Stimulated activated CD8-positive, alpha-beta memory T cell treated with anti-CD3 and anti-CD28 coated beads, Interleukin-7, amount 100 ng/mL, for 4 hours (primary cell): ENCODE data around the gene PKP1.

Experiments used
- DNase-seq, 2 donors: peaks; one replicate each; pipeline ENCODE4 v3.0.0-alpha.2; 2020; ENCODE audit warnings: low read depth in 2 of 2

The PKP1 gene

GRCh38 chr1:201260236-201260590, 23.1 kb upstream of the PKP1 start:
- no peak for DNase-seq

- DNase-seq, result no peak
Observed at GRCh38 chr1:201260648-201261311, 22.5 kb upstream of the PKP1 start.

DNA sequence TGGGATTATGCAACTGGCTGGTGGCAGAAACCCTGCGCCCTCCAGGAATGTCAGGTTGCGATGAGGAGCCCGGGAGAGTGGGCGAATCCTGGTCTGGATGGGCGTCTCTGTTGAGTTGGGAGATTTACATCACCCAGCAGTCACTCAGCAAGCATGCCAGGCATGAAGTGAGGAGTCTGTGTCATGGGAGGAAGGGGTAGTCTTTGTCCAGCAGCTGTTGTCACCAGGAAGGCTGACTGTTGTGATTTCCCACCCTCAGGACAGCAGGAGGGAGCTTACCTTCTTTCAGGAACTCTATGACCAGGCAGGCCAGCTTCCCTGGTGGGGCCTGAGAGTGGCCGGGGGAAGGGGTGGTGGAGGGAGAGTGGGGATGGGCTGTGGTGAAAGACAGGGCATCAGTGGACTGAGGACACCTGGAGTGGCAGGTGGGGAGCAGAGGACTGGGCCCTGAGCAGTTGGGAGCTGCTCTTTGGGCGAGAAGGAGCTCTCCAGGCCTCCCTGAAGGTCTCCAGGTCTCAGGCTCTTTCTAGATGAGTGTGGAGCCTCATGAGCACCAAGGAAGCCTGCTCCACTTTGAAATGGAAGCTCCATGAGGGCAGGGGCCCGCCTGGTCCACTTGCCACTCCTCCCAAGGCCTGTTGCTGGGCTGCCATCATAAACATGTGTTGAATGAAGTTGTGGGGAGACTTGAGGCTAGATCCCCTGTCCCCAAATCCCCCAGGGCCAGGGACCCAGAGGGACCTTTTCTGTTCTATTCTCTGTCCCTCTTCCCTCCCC, 21.3 kb upstream of the PKP1 start:
- DNase-seq, result no peak

DNA sequence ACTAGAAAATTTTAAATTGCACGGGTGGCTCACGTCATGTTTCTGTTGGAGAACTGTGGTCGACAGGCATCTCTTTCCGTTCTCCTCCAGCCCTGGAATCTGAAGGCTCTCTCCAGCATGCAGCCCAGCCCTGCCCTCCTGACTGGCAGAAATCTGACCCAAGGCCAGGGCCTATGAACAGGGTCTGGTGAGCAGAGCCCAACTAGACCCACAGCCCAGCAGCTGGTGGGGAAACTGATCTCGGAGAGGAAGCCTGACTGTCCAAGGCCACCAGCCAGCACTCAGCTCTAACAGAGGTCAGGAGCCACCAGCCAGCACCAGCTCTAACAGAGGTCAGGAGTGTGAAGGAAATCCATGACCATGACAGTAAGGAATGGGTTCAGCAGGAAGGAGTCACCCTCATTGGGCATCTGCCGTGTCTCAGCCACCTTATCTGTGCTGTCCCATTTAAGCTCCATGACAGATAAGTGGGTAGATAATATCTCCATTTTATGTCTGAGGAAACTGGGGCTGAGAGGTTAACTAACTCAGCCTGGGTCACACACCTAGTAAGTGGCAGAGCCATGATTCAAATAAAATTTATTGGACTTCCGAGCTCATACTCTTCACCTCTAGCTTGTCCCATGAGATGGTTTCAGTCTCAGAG, 20.2 kb upstream of the PKP1 start:
- DNase-seq, result no peak

DNA sequence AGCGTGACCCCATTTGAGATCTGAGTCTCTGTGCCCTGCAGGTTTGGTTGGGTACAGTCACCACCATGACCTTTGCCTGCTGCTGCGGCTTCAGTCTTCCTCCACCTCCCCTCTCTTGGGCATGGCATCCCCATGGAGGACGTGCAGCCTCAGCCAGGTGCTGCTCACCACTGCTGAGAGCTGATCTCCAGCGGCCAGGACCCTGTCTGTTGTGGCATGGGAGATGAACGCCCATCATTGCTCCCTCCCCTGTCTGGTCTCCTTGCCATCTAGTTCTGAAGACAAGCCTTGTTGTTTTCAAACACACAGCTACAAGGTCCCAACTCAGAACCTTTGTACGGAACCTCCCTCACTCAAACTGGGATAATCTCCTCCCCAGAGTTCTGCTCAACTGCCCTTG, 19.2 kb upstream of the PKP1 start:
- DNase-seq, result no peak

- no peak for DNase-seq
Observed at GRCh38 chr1:201264554-201264953, 18.8 kb upstream of the PKP1 start.

DNA sequence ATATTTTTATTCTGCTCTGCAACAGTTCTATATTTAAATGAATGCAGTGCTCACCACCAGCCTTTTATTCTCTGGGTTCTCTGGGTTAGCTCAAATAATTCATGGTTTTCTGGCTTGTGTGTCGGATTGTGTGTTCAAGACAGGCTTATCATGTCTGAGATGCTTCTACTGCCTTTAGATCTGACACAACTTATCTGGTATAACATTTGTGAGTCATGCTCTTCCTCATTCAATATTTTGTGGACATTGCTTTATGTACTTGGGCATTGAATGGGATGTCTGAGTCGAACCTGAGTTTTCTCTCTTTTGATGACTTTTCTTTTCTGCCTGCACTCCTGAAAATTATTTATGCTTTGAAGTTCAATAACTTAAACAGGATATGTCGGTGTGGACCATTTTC, 17.6 kb upstream of the PKP1 start:
- DNase-seq, result no peak

DNA sequence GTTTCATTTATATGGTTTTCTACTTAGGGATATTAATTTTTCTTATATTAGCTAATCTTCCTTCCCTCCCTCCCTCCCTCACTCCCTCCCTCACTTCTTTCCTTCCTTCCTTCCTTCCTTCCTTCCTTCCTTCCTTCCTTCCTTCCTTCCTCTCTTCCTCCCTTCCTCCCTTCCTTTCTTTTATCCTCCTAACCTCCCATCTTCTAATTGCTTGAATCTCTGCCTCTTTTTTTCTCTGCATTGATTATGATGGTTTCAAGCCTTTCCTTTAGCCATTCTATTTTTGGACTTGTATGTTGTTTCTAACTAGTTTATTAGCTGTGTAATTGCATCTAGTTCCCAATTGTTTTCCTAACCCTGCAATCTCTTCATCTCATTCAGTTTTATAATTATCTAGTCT, 17.0 kb upstream of the PKP1 start:
- no peak for DNase-seq

- no peak for DNase-seq
Observed at GRCh38 chr1:201266774-201267173, 16.5 kb upstream of the PKP1 start.

DNA sequence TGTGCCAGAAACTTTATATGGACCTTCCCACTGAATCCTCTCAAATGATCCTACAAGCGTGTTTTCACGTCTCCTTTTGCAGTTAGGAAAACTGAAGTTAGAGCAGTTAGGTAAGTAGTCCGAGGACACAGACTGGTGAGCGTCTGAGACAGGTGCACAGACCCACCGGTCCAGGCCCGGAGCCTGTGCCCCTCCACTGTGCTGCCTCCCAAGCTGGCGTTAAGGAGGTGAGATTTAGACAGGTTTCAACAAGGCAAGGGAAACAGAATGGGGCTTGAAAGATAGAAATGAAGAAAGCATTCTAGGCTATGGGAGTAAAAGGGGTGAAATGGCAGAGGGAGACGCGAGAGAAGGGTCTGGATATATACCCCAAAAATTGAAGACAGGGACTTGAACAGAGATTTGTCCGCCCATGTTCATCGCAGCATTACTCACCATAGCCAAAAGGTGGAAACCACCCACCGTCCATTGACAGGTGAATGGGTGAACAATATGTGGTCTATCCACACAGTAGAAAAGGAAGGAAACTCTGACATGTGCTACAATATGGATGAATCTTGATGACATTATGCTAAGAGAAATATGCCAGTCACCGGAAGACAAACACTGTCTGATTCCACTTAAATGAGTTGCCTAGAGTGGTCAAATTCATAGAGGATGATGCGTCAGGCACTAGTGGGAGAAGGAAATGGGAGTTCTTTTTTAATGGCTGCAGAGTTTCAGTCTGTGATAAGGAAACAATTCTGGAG, 15.7 kb upstream of the PKP1 start:
- no peak for DNase-seq

DNA sequence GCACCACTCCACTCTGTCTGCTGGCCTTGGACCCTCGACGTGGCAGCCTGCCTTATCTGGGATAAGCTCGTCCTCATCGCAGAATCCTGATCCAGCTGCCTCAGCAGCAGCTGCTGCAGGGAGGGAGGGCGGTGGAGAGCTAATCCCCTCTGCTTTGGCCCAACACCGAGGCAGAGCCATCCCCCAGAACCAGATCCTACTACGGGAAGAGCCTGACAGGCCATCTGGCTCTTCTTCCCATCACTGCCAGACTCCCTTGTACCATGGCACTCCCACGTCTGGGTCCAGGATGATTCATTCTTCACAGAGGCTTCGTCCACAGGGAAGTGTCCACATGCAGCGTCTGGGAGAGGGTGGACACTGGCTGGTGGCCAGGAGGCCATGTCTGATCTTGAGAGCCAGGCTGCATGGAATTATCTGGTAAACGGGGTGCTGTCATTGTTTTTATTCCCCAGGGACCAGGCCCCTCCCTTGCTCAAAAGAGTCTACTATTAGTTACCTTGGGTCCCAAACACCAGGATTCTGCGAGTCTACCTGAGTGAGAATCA, 14.6 kb upstream of the PKP1 start:
- no peak for DNase-seq

GRCh38 chr1:201269281-201269680, 14.0 kb upstream of the PKP1 start:
- no peak for DNase-seq

- DNase-seq, result no peak
Observed at GRCh38 chr1:201269900-201270410, 13.4 kb upstream of the PKP1 start.

DNA sequence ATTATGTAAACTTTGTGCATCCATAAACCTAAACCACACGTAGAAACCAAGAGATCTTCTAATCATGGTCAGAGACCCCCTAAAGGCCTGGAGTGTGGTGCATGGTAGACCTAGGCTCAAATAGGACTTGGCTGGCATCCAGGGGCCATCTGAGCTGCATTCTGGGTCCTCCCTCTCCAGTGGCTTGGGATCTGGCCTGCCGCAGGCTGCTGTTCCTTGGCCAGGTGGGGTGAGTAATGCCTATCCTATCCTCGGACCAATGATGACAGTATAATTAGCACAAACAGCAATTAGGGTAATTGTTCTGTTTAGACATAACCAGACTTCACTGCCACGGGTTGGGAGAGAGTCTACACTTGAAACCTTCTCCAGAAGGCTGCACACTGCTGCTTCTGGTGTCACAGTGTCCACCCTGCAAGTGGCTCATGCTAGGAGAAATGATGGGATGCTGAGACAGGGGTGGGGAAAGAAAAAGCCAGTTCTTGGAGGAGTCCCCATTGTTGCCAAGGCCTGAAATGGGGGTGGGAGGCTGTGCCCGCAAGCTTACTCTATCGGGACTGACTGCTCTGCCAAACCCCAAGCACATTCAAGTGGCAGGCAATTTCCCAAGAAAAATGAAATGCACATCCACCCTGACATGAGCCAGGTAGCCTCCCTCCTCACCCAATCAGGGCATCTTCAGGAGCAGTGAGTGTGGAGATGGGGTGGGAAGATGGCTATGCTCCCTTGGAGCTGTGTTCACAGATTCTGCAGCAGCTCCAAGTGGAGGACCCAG, 12.5 kb upstream of the PKP1 start:
- no peak for DNase-seq

- DNase-seq, result no peak
Observed at GRCh38 chr1:201272799-201273198, 10.5 kb upstream of the PKP1 start.

GRCh38 chr1:201274616-201275252, 8.6 kb upstream of the PKP1 start:
- no peak for DNase-seq

GRCh38 chr1:201275253-201275666, 8.0 kb upstream of the PKP1 start:
- no peak for DNase-seq

- no peak for DNase-seq
Observed at GRCh38 chr1:201276891-201277290, 6.4 kb upstream of the PKP1 start.

DNA sequence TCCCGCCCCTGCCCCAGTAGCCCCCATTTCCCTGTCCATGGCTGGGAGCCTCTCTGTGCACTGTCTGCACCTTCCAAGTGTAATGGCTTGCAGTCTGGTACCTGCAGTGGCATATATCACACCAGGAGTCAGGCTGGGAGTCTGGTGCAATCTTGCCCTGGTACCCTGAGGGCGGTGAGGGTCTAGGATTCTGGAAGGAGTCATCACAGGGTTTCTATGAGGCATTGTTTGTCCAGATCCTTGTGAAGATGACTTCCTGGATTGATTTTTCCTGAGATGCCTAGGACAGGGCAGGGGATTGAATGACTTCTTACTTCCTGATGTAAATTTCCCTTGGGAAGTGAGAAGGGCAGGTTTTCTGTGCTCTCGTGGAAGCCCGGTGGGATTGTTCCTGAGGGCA, 5.9 kb upstream of the PKP1 start:
- DNase-seq, result no peak

- no peak for DNase-seq
Observed at GRCh38 chr1:201279313-201279712, 4.0 kb upstream of the PKP1 start.

DNA sequence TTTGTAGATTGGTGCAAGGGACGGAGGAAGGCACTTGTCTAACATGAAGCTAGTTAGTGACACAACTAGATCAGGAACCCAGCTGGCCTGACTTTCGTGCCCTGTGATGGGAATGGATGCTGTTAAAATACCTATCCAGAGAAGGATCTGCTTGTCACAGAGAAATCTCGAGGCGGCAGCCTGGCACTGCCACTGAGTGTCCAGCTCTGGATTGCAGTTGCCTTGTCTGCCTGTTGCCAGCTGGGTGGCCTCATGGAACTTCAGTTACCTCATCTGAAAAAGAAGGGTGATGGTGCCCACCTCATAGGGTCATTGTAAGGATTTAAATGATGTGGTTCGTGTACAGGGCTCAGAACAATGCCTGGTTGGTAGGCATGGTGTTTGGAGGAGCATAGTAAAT, 2.4 kb upstream of the PKP1 start:
- DNase-seq, result no peak
